NCI-H460 (cell line): ENCODE data around the gene KIF5C. TPM values are rescaled to one million over a fixed set of nuclear protein-coding genes. Genes with fewer than 3 reads are reported as not detected.

ENCODE experiments used
- DNase-seq: peaks from one replicate; pipeline ENCODE4 v3.0.0-alpha.2; 2016; ENCODE audit warnings: low read depth; ENCODE audit errors: extremely low read depth
- total RNA-seq: library from RNA; depleted of rRNA; stranded (reverse); fragments of >200 nt; shearing (Covaris generic); gene quantifications from 2 replicates; pipeline ENCODE4 v1.2.3, GENCODE V29; 2014

Gene KIF5C
- total RNA-seq, 1 experiment from 2014 or later: 0.64 TPM

GRCh38 chr2:148983896-148984295 lies 108.9 kb downstream of the KIF5C start:
- no peak for DNase-seq

- no peak for DNase-seq
Observed at GRCh38 chr2:148984449-148984848, 109.4 kb downstream of the KIF5C start.

GRCh38 chr2:148987286-148987685 lies 112.3 kb downstream of the KIF5C start:
- no peak for DNase-seq

- DNase-seq: no peak
Observed at GRCh38 chr2:148988337-148988736, 113.3 kb downstream of the KIF5C start.

DNA sequence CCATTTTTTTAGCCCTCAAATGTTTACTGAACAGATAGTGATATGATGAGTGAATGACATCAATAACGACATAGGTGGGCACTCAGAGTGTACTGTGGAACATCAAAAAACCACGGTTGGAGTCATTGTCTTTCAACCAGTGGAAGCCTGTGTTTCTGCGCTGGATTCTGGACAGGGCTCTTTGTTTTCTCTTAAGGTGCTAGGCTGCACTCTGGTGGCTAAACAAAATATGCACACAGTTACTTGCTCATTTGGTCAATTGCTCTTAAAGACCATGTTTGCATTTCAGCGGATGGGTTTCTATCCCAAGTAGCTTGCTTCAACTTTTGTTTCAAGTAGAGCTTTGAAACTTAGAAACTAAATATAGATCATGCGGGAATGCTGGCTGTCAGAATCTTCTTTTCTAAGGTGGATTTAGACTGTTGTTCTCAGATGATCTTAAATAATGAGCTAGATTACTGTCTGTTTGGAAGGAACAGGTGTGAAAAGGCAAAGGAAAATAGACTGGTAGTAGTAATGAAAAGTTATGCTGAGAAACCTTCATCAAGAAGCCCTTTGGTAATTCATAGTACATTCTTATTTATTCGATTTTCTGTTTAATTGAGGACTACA lies 115.0 kb downstream of the KIF5C start:
- peak; percentile 81 for DNase-seq

DNA sequence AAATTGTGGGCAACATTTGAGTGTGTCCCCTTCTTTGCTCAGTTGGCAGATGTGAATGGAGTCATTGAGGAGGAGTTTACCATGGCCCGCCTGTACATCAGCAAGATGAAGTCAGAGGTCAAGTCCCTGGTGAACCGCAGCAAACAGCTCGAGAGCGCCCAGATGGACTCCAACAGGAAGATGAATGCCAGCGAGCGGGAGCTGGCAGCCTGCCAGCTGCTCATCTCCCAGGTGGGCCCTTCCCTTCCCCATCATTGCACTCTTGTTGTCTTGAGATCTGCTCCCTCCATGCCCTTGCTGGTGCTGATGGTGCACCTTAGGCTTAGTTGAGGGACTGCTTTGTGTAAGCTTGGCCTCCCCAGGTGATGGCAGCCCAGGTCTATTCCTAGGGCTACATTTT lies 115.9 kb downstream of the KIF5C start:
- no peak for DNase-seq

DNA sequence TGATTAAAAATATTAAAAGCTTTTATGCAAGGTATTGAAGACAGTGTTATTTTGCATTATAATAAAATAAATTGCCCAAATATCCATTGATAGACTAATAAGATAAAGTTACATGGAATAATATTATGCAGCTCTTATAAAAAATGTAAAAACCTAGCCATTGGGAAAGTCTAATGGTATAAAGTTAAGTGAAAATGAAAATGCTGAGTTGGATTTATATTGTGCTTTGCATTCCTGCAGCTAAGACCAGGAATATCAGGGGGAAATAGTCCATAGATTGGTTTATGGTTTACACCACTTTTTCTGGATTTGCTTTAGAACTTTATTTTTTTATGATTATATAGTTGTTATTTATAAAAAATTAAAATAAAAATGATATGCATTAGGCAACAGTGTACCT lies 117.4 kb downstream of the KIF5C start:
- DNase-seq: no peak

- DNase-seq: no peak
Observed at GRCh38 chr2:148993351-148993750, 118.3 kb downstream of the KIF5C start.

GRCh38 chr2:148994341-148994740 lies 119.3 kb downstream of the KIF5C start:
- no peak for DNase-seq

- no peak for DNase-seq
Observed at GRCh38 chr2:148996805-148997204, 121.8 kb downstream of the KIF5C start.

DNA sequence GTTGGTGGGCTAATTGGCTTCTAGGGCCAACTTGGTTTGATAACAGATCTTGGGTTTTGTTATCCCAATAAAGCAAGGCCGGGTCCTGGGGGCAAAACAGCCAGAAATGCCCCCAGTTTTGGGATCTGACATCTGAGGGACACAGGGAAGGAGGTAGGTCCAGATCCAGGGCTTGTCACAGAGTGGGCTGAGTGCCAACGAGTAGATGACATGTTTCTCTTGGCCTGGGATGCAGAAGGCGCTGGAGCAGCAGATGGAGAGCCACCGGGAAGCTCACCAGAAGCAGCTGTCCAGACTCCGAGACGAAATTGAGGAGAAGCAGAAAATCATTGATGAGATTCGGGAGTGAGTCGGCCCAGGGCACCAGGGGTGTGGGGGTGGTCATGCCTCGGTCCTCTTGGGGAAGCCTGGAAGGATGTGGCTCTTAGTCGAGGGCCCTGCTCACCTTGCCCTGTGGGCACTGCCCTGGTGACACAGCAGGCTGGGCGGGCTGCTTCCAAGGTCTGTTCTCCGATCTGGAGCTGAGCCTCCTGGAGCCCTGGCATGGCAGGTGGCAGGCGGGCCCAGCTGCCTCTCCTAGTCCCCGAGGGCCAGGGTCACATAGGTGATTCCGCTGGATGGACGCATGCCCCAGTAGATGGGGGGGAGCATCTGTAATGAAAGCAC lies 123.3 kb downstream of the KIF5C start:
- DNase-seq: no peak

DNA sequence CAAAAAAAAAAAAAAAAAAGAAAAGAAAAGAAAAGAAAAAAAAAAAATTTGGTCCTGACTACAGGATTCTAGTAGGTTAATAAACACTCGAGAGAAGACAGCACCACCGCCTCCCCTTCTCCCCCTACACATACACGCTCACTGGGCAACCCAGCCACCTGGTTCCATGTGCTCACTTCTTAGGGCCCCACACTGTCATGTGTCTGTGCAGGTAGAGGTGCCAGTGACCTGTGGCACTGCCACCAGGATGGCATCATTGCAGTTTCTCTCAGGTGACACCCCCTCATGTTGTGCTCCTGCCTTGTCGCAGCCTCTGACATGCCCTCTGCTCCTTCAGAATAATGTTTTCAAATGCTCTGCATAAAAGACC lies 123.8 kb downstream of the KIF5C start:
- no peak for DNase-seq

DNA sequence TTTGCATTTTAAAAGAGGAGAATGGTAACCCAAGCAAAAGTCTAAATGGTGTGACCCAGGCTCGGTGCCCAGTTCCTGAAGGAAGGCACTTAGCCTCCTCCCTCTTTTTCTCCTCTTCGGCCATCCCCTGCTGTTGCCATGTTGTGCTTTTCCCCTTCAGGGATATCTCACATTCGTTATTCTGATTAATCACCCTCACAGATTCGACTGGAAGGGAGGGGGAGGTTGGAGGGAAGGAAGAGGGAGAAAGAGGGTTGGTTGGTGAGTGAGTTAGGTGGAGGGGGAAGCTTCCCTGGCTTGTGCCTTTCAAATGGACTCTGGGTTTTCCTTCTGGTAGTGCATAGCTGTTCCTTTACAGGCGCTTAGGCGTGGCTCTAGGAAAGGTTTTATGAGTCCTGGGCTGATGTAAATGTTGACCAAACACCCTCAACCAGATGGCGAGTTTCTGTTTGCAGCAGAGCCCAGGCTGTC lies 124.5 kb downstream of the KIF5C start:
- no peak for DNase-seq

DNA sequence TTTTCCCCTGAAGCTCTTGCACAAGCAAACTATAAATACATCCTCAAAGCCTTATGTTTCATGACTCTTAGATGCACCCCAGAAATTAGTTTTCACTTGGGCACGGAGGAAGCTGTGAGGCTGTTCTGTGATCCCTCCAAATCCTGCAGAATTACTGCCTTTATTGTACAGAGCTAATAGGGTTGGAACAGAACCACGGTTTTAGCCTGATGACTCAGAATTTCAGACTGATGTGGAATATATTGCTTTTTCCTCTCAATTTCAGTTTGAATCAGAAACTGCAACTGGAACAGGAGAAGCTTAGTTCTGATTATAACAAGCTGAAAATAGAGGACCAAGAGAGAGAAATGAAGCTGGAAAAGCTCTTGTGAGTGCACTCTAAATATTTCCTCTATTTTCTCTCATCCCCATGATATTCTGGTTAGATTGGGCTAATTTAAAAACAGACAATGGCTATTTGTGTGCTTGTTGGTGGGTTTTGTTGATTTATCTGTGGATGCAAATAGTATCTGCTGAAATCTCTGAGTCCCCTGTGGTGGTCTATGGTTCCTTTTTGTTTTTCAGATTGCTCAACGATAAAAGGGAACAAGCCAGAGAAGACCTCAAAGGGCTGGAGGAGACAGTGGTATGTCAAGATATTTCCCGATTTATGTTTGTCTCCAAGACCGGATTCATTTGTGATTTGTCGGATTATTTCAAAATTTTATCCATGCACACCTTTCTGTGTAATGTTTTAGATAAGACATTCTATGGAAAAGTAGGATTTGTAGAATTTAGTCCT lies 125.3 kb downstream of the KIF5C start:
- DNase-seq: no peak

GRCh38 chr2:149001496-149001895 lies 126.5 kb downstream of the KIF5C start:
- no peak for DNase-seq

- no peak for DNase-seq
Observed at GRCh38 chr2:149002378-149002890, 127.4 kb downstream of the KIF5C start.

GRCh38 chr2:149002891-149003740 lies 128.1 kb downstream of the KIF5C start:
- no peak for DNase-seq

- no peak for DNase-seq
Observed at GRCh38 chr2:149004836-149005235, 129.8 kb downstream of the KIF5C start.

DNA sequence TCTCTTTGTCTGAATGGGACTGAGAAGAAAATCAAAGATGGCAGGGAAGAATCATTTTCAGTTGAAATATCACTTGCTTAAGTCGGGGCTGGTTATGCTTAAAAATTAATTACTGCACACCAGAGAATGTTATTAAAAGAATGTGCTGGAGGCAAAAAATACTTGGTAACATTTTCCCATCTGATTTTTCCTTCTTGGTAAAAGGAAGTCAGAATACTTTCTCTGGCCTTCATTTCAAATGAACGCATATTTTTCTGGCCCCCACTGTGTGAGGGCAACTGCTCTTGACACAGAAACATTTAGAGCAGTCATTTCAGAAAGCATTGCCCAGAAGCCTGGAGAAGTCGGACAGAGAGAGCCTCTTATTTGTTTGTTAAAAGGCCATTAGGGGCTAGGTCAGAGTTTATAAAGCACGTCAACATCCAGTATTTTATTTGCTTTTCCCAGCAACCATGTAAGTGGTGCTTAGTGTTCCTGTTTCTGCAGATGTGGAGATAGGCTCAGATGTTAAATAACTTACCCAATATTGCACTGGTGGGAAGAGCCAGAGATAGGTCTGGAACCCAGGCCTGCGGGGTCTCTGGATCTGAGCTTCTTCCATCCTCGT lies 130.5 kb downstream of the KIF5C start:
- no peak for DNase-seq

DNA sequence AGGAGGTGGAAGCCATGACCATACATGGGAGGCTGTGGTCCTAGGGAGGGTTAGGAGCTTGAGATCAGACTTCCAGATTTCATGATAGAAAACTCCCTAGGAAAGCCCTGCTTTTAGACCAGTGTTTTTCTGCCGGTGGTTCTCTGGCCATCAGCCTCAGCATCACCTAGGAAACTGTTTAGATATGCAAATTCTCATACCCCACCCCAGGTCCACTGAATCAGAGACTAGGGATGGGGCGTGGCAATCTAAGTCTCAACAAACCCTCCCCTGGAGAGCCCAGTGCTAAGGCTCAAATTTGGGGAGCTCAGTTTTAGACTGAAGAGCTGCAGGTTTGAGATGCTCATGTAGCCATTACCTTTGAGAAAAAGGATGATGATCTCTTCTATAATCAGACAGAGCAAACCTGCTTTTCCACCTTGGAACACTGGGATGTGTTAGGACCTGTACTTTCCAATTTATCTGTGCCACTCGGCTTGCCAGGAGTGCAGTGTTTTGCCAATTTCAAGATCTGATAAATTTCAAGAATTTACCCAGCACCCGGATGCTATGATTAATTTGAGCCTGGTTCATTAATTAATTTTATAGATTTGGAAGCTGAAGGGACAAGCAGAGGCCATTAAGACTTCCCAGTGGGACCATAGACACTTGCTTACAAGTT lies 132.0 kb downstream of the KIF5C start:
- no peak for DNase-seq
